LHCN-M2 (cell line): ENCODE results near the gene ARHGEF39. TPM values are rescaled to one million over a fixed set of nuclear protein-coding genes. Genes with fewer than 3 reads are reported as not detected.

ENCODE experiments used
- DNase-seq: peaks from one replicate; pipeline ENCODE4 v3.0.0-alpha.2; 2012; ENCODE audit warnings: low read depth
- total RNA-seq: library from RNA; depleted of rRNA; stranded (reverse); fragments of >200 nt; gene quantifications from 2 replicates; pipeline ENCODE4 v1.2.3, GENCODE V29; 2014

ARHGEF39 gene
- total RNA-seq, 1 experiment from 2014 or later, result 4.5 TPM

GRCh38 chr9:35691334-35691650 is 26.3 kb upstream of the ARHGEF39 start:
- DNase-seq, result no peak

- peak; percentile 73 for DNase-seq
Observed at GRCh38 chr9:35690614-35691333, 25.8 kb upstream of the ARHGEF39 start.

- no peak for DNase-seq
Observed at GRCh38 chr9:35690294-35690613, 25.3 kb upstream of the ARHGEF39 start.

- DNase-seq, result peak; percentile 89
Observed at GRCh38 chr9:35689542-35690293, 24.7 kb upstream of the ARHGEF39 start, which contains the start of gene TPM2. TPM2 (minus strand) TSS chr9:35689925; CDS start chr9:35689817, 108 bp downstream.

GRCh38 chr9:35688558-35689541 is 23.9 kb upstream of the ARHGEF39 start:
- DNase-seq, result peak; percentile 91

DNA sequence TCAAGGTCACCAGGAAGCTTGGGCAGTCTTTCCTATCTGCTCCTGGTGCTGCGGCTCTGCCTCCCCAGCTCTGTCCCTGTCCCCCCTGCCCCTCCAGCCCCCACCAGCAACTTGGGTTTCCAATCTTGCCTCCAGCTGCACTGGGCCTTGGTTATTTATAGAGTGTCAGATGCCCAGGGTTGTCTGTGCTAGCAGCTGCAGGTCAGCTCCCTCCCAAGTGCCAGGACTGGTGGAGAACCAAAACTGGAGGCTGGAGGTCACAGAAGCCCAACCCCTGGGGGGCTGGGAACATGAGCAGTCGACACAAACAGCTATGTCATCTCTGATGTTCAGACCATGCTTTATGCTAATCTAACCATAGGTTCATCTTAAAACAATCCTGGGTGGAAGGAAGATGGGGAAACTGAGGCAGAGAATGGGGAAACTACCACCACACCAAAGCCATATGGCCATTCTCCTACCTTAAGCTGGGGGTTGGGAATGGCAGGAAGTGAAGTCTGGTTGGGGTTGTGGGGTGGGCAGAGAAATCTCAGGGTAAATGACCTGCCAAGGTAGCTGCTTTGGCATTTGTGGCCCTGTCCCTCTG is 23.1 kb upstream of the ARHGEF39 start:
- DNase-seq, result peak; percentile 51

- no peak for DNase-seq
Observed at GRCh38 chr9:35687306-35687705, 22.3 kb upstream of the ARHGEF39 start.

GRCh38 chr9:35686222-35687203 is 21.5 kb upstream of the ARHGEF39 start:
- DNase-seq, result peak; percentile 40

DNA sequence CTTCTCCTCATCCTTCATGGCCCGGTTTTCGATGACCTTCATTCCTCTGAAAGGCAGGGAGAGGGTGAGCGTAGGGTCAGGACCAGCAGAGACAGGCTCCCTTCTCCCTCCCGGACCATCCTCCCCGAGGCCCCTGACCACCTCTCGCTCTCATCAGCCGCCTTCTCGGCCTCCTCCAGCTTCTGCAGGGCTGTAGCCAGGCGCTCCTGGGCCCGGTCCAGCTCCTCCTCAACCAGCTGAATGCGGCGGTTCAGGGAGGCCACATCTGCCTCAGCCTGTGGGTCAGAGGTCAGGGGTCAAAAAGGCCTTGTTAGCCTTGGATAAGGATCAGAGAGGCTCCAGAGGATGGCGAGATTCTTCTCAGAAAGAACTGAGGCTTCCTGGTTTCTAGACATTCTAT is 20.5 kb upstream of the ARHGEF39 start:
- no peak for DNase-seq

- no peak for DNase-seq
Observed at GRCh38 chr9:35684921-35685320, 19.9 kb upstream of the ARHGEF39 start.

DNA sequence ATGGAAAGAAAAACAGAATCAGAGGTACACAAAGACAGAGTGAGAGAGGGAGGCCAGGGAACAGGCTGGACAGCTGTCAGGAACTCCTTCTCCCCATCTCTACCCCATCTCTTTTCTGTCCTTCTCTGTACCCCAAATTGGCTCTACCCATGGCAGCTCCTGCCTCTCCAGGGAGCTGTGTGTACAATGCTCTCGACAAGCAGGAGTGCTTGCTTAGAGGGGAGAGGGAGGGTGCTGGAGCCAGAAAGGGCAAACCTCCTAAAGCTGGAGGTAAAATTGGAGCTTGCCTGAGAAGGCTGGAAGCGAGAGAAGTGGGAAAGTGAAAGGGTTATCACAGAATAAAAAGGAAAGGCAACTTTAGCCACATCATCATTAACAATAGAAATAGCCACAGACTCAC is 18.3 kb upstream of the ARHGEF39 start:
- DNase-seq, result no peak

GRCh38 chr9:35682520-35683315 is 17.7 kb upstream of the ARHGEF39 start:
- no peak for DNase-seq

DNA sequence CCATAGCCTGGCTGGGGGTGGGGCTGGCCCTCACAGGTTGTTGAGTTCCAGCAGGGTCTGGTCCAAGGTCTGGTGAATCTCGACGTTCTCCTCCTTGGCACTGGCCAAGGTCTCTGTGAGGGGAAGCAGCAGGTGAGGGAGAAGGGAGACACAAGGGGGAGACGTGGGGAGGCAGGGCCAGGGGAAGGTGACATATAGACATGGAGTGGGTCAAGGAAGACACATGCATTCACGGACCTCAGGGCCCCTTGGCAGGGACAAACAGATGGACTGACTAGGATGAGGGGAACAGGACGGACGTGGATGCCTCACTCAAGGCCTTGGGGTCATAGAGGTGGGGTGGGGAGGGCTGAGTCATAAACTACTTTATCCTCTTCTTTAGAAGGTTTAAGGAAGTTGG is 17.1 kb upstream of the ARHGEF39 start:
- DNase-seq, result no peak

DNA sequence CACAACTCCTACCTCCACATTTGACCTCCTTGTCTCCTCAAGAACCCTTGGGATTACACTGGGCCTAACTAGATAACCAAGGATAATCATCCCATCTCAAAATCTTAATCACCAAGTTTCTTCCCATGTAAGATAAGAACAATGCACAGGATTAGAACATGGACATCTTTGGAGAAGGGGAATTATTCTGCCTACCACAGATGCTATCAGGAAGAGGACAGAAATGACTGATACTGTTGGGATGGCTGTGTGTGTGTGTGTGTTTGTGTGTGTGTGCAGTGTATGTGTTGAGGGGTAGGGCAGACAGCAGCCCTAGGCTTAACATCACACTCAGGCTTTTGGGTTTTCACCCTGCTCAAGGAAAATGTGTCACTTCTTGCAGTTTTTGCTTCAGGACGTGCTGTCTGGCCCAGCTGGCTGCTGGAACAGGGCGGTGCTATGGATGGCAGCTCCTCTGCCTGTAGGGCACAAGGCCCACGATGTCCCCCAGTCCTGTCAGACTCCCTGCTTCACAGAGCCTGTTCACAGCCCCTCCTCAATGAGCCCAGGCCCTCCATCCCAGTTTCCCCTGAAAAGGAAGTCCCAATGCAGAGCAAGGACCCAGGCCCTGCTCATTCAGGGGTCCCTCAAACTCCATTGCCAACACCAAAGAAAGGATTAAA is 16.5 kb upstream of the ARHGEF39 start:
- peak; percentile 50 for DNase-seq

DNA sequence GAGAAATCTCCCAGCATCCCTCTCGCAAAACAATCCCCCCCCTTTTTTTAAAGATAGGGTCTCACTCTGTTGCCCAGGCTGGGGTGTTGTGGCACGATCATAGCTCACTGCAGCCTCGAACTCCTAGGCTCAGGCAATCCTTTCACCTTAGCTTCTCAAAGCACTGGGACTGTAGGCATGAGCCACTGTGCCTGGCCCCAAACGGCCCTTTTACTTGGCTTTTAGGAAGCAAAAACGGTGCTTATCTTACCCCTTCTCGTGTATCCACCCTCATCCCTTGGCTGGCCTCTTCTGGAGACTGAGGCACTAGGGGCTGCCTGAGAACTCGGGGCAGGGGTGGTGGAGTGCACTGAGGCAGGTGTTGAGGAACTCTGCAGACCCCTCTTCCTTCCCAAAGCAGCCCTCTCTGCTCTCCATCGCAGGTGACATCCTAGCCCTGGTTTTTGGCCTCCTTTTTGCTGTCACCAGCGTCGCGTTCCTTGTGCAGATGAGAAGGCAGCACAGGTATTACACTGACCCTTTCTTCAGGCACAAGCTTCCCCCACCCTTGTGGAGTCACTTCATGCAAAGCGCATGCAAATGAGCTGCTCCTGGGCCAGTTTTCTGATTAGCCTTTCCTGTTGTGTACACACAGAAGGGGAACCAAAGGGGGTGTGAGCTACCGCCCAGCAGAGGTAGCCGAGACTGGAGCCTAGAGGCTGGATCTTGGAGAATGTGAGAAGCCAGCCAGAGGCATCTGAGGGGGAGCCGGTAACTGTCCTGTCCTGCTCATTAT is 15.5 kb upstream of the ARHGEF39 start:
- DNase-seq, result peak; percentile 45

- no peak for DNase-seq
Observed at GRCh38 chr9:35679766-35680330, 14.9 kb upstream of the ARHGEF39 start.

- DNase-seq, result no peak
Observed at GRCh38 chr9:35679091-35679490, 14.1 kb upstream of the ARHGEF39 start.
